Astrocyte (in vitro differentiated cells and primary cell): ENCODE data around the gene PAH. TPM values are rescaled to one million over a fixed set of nuclear protein-coding genes. Genes with fewer than 3 reads are reported as not detected.

ENCODE experiments used
- DNase-seq: peaks from one replicate; pipeline ENCODE4 v3.0.0-alpha.2; 2010; ENCODE audit warnings: low read depth
- FAIRE-seq: peaks from 2 replicates; lab custom pipeline; 2011; peaks lifted over from hg19 to GRCh38; lab: Jason Lieb, UNC
- H2AFZ ChIP-seq: 2 replicates; pipeline ENCODE4 v1.6.0; 2012; ENCODE audit warnings: low read depth, low read length, inconsistent platforms
- H3K27ac ChIP-seq: 2 replicates; pipeline ENCODE4 v1.5.1; 2011; ENCODE audit warnings: low read depth, low read length, inconsistent platforms
- H3K27me3 ChIP-seq: 2 replicates; pipeline ENCODE4 v1.6.0; 2011; ENCODE audit warnings: low read length, inconsistent platforms; ENCODE audit not compliant: insufficient read depth
- H3K36me3 ChIP-seq: 2 replicates; pipeline ENCODE4 v1.5.1; 2011; ENCODE audit warnings: low read length, inconsistent platforms; ENCODE audit not compliant: insufficient read depth
- H3K4me1 ChIP-seq: 2 replicates; pipeline ENCODE4 v1.5.1; 2011; ENCODE audit warnings: low read length, inconsistent platforms; ENCODE audit not compliant: insufficient read depth
- H3K4me2 ChIP-seq: 2 replicates; pipeline ENCODE4 v1.6.0; 2012; ENCODE audit warnings: low read length, inconsistent platforms
- H3K4me3 ChIP-seq: 2 replicates; pipeline ENCODE4 v1.5.1; 2011; ENCODE audit warnings: low read depth, mild to moderate bottlenecking, low read length, inconsistent platforms; ENCODE audit not compliant: insufficient read depth
- H3K79me2 ChIP-seq: 2 replicates; pipeline ENCODE4 v1.6.0; 2012; ENCODE audit warnings: mild to moderate bottlenecking, low read length, inconsistent platforms; ENCODE audit not compliant: insufficient read depth
- H3K9ac ChIP-seq: 2 replicates; pipeline ENCODE4 v1.6.0; 2012; ENCODE audit warnings: mild to moderate bottlenecking, low read length, inconsistent platforms
- H3K9me3 ChIP-seq: 2 replicates; pipeline ENCODE4 v1.5.1; 2012; ENCODE audit warnings: low read depth, mild to moderate bottlenecking, low read length, inconsistent platforms; ENCODE audit not compliant: insufficient read depth
- H4K20me1 ChIP-seq: 2 replicates; pipeline ENCODE4 v1.6.0; 2012; ENCODE audit warnings: low read length, inconsistent platforms; ENCODE audit not compliant: insufficient read depth
- H3K27ac Mint-ChIP-seq: one replicate; pipeline ENCODE4 v1.8.0; 2021; ENCODE audit warnings: mild to moderate bottlenecking, mixed read lengths; ENCODE audit not compliant: unreplicated experiment
- H3K27me3 Mint-ChIP-seq: one replicate; pipeline ENCODE4 v1.8.0; 2021; ENCODE audit warnings: low read depth, mixed read lengths; ENCODE audit not compliant: unreplicated experiment
- H3K36me3 Mint-ChIP-seq: one replicate; pipeline ENCODE4 v1.8.0; 2021; ENCODE audit warnings: low read depth, mixed read lengths; ENCODE audit not compliant: unreplicated experiment
- H3K4me1 Mint-ChIP-seq: one replicate; pipeline ENCODE4 v1.8.0; 2021; ENCODE audit warnings: low read depth, mixed read lengths; ENCODE audit not compliant: unreplicated experiment
- H3K4me3 Mint-ChIP-seq: one replicate; pipeline ENCODE4 v1.8.0; 2021; ENCODE audit warnings: mild to moderate bottlenecking, moderate library complexity, mixed read lengths; ENCODE audit not compliant: unreplicated experiment
- H3K9me3 Mint-ChIP-seq: one replicate; pipeline ENCODE4 v1.8.0; 2021; ENCODE audit warnings: mild to moderate bottlenecking, mixed read lengths; ENCODE audit not compliant: unreplicated experiment
- EZH2 ChIP-seq: IDR thresholded peaks from 2 replicates; pipeline ENCODE4 v1.6.1; 2012; ENCODE audit warnings: mild to moderate bottlenecking, low read length, inconsistent platforms; ENCODE audit not compliant: insufficient read depth
- total RNA-seq: library from RNA; stranded (reverse); gene quantifications from 2 replicates; pipeline ENCODE4 v1.2.1, GENCODE V29; 2021
- TF ChIP-seq, protein P1 (sequence below): IDR thresholded peaks from 2 replicates; pipeline ENCODE4 v1.5.1; 2011; ENCODE audit warnings: low read depth, mild to moderate bottlenecking, inconsistent platforms, low read length, moderate library complexity; ENCODE audit not compliant: insufficient read depth

PAH gene
- total RNA-seq, 1 donor from 2014 or later: not detected

GRCh38 chr12:102808412-102808811 is 108.6 kb downstream of the PAH start:
- Histone ChIP-seq H3K4me2 (no peak overlapping the region), H2AFZ (no peak overlapping the region), H3K9me3 (no peaks in the 10 kb centered on the region), H3K4me1 (no peaks in the 10 kb centered on the region), H3K9ac (no peak overlapping the region), H3K27ac (no peak overlapping the region), H3K36me3 (no peaks in the 10 kb centered on the region), H3K79me2 (no peaks in the 10 kb centered on the region), H4K20me1 (no peaks in the 10 kb centered on the region), H3K27me3 (no peaks in the 10 kb centered on the region), H3K4me3 (no peak overlapping the region)
- Mint-ChIP-seq H3K27ac (no peak overlapping the region), H3K36me3 (no peaks in the 10 kb centered on the region), H3K9me3 (no peaks in the 10 kb centered on the region), H3K4me3 (no peak overlapping the region), H3K27me3 (peaks cover 4% of the 10 kb centered on the region), H3K4me1 (no peaks in the 10 kb centered on the region)
- FAIRE-seq (no peak), DNase-seq (no peak)
- TF ChIP-seq EZH2: no peak
- TF ChIP-seq, protein P1, sequence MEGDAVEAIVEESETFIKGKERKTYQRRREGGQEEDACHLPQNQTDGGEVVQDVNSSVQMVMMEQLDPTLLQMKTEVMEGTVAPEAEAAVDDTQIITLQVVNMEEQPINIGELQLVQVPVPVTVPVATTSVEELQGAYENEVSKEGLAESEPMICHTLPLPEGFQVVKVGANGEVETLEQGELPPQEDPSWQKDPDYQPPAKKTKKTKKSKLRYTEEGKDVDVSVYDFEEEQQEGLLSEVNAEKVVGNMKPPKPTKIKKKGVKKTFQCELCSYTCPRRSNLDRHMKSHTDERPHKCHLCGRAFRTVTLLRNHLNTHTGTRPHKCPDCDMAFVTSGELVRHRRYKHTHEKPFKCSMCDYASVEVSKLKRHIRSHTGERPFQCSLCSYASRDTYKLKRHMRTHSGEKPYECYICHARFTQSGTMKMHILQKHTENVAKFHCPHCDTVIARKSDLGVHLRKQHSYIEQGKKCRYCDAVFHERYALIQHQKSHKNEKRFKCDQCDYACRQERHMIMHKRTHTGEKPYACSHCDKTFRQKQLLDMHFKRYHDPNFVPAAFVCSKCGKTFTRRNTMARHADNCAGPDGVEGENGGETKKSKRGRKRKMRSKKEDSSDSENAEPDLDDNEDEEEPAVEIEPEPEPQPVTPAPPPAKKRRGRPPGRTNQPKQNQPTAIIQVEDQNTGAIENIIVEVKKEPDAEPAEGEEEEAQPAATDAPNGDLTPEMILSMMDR: no peak

- no peaks in the 10 kb centered on the region for H3K27me3 ChIP-seq
- Mint-ChIP-seq H3K4me3 (no peak overlapping the region), H3K27me3 (no peaks in the 10 kb centered on the region), H3K4me1 (no peaks in the 10 kb centered on the region), H3K27ac (no peak overlapping the region), H3K36me3 (no peaks in the 10 kb centered on the region), H3K9me3 (no peaks in the 10 kb centered on the region)
- H3K36me3 ChIP-seq: no peaks in the 10 kb centered on the region
- no peak overlapping the region for H3K9ac ChIP-seq
- DNase-seq: no peak
- H3K27ac ChIP-seq: no peak overlapping the region
- H3K9me3 ChIP-seq: no peaks in the 10 kb centered on the region
- TF ChIP-seq, protein P1: no peak
- no peak for TF ChIP-seq EZH2
- no peak for FAIRE-seq
- no peaks in the 10 kb centered on the region for H4K20me1 ChIP-seq
- H3K4me2 ChIP-seq: no peak overlapping the region
- H3K4me1 ChIP-seq: no peaks in the 10 kb centered on the region
- no peaks in the 10 kb centered on the region for H3K79me2 ChIP-seq
- H3K4me3 ChIP-seq: no peak overlapping the region
- H2AFZ ChIP-seq: no peak overlapping the region
These were observed 110.5 kb downstream of the PAH start for GRCh38 chr12:102806592-102806991.

- no peak overlapping the region for H3K4me3 ChIP-seq
- Mint-ChIP-seq H3K27me3 (no peaks in the 10 kb centered on the region), H3K36me3 (no peaks in the 10 kb centered on the region), H3K4me3 (no peak overlapping the region), H3K4me1 (no peaks in the 10 kb centered on the region), H3K9me3 (no peaks in the 10 kb centered on the region), H3K27ac (no peak overlapping the region)
- H3K4me1 ChIP-seq: no peaks in the 10 kb centered on the region
- FAIRE-seq: no peak
- no peaks in the 10 kb centered on the region for H3K79me2 ChIP-seq
- H3K9ac ChIP-seq: no peak overlapping the region
- H3K27me3 ChIP-seq: no peaks in the 10 kb centered on the region
- no peaks in the 10 kb centered on the region for H4K20me1 ChIP-seq
- no peaks in the 10 kb centered on the region for H3K9me3 ChIP-seq
- H2AFZ ChIP-seq: no peak overlapping the region
- no peak for DNase-seq
- no peak overlapping the region for H3K27ac ChIP-seq
- no peak overlapping the region for H3K4me2 ChIP-seq
- TF ChIP-seq, protein P1: no peak
- no peak for TF ChIP-seq EZH2
- no peaks in the 10 kb centered on the region for H3K36me3 ChIP-seq
These were observed 110.9 kb downstream of the PAH start for GRCh38 chr12:102806110-102806509.
